OCI-M2 (cell line): Measurements from ENCODE around the gene PITPNB.

Experiments
- DNase-seq: peaks from one replicate; lab custom pipeline; 2025; ENCODE audit not compliant: unreplicated experiment; lab: John Stamatoyannopoulos, UW

Gene PITPNB

DNA sequence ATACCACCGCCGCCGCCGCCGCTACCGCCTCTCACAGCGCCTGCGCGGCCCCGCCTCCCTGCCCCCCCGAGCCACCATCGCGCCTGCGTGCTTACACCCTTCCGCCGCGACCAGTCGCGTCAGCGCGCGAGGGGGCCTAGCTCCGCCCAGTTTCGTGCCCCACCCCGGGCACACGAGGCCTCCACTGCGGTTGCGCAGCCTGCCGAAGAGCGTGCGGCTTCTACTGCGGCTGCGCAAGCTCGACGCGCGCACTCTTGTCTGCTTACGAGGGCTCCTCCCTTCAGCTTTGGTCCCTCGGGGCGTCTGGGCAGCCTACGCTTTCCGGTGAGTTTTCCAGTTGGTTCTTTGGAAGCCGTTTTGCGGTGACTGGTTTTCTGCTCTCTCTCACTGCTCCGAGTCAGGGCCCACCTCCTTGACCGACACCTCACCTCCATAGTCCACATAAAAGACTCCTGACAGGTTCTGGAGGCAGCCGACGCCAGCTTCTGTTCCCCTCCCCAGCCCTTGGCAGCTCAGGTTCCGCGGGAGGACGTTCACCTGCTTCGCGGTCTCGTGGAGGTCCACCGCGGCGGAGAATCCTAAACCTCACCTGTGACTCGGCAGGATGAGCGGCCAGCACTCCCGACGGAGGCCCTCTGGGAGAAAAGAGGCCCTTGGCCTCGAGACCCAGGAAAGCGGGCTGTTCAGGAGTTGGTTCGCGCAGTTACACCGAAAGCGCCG, at the start of gene PITPNB:
TSS of gene PITPNB (minus strand) at position 35 of the 720 bp plus-strand sequence. CDS start 65 bp downstream, outside the sequence.
- DNase-seq: peak; percentile 29

DNA sequence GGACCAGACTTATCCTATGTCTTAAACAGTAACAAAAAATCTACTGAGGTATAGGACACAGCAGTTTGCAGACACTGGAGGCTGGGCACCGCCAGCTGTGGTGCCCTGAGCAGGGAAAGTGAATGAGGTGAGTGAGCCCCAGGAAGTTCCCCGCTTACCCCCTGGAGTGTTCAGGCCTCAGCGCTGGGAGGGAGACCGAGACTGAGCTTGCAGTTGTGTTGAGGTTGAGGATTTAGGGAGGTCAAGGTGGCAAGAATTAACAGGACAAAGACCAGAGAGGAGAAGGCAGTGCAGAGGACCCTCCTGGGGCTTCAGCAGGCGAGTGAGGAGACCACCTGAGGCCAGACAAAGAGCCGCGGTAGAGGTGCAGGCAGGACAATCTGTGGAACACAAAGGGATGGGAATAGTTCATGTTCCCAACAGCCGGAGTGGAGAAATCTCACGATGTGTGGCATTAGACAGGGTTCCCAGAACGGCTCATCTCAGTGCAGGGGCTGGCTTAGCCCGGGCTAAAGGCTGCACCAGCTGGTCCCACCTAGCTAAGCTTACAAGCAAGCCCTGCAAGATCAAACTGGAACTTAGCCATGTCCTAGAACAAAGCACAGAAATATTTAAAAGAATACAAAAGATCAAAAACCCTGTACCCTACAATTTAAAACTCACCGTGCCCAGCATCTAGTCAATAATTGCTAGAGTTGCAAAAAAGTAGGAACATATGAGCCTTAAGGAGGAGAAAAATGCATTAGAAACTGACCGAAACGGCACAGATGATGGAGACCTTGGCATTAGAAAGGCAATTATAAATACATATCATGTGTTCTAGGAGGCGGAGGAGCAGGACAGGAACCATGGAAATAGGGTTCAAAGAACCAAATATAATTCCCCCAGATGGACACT, 47.4 kb upstream of the PITPNB start:
- DNase-seq: no peak

DNA sequence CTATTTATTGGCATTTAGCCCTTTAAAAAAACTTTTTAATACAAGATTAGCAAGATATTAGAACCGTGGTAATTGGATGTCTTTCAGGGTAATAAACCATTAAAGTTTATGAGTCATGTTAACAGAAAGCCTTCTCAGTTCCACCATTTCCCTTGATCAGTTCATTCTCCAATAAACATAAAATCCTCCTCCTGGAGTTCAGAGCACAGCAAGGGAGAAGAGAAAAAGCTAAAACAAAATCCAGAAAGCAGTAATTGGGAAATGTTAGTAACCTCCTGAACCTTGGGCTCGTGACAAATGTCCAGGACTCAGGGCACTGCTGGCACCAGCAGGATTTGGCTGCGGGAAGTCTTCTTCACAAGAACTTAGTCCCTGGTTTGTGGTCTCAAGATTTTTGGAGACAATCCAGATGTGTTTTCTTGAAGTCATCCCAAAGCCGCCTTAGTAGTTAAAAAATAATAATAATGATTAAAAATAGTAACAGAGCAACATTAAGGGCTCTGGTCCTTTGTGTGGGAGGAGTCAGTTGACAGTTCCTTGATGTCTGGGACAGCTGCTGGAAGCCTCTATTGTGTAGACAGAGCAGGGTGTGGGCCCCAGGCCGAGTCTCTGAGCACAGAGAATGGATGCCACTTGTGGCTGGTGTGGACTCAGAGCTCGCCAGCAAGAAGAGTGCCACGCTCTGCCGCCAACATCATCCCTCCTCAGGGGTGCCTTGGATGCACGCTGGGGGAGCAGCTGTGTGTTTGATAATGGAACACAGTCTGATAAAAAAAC, 43.4 kb upstream of the PITPNB start:
- DNase-seq: no peak

DNA sequence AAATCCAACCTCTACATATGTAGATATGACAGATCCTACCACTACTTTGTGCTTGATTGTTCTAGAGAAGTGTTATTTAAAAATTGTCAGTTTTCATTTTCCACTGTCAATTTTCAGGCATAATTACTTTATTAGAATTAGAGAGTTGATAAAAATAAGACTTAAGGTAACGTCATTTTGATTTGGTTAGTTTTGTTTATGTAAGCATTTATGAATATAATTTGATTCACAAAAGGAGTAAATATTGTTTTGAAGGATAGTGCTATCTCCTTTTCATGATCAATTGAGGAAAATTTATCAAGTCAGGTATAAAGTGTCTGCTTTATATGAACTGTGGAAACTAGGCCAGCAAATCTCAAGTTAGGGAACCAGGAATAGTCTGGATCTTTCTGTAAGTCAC, 42.6 kb upstream of the PITPNB start:
- no peak for DNase-seq

DNA sequence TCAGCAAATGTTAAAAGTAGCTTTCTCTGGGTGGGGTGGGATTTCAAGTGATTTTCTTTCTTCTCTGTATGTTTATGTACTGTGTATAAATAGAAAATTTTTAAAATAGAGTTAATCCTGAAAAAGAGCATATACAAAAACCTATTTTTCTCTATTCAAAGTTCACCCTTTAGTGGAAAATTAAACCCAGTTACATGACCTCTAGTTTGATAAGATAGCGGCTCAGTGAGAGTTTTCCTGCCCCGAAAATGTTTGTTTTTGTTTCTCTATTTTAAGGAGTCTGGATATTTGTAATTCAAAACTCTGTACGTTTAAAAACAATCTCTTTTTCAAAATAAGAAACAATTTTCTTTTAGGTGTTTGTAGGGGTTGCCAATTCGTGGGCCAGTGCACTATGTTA, 42.1 kb upstream of the PITPNB start:
- DNase-seq: no peak

DNA sequence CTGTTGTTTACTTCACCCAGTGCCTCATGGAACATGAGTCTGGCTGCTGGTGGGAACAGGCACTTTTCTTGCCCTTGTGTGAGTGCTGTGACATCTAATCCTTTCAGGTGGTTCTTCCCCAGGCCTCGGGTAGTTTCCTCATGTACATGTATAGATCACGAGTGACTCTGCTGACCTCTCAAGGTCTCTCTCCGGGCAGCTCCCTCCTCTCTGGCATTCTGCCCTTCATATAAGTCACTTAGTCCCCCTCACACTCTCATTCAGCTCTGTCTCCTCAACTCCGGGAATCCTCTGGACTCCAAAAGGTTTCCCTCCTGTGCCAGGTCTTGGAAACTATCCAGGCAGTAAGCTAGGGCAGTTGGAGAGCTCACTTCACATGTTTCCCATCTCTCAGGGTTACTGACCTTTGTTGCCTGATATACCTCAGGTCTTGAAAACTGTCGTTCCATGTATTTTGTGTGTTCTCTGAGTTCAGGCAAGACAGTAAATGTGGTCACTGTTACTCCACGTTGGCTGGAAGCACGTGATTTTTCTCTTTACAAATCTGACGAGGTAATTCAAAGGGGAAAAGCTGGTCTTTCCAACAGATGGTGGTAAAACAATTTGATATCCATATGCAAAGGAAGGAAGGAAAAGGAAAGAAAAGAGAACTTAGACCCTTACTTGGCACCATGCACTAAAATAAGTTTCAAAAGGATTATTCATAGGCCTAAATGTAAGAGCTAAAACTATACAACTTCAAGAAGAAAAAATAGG, 40.5 kb upstream of the PITPNB start:
- DNase-seq: no peak

DNA sequence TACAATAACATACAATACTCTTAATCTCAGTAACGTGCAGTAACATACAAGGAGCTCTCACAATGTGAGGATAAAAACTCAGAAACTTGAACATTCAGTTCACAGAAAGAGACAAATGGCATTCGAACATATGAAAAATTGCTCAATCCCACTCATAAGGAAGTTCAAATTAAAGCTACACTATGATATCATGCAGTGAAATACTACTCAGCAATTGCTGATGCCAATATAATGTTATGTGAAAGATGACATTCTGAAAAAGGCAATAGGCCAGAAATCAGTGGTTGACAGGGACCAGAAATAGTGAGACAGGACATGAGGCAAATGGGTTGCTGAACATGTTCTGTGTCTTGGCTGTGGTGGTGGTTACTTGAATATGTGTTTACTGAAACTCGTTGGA, 33.7 kb upstream of the PITPNB start:
- DNase-seq: no peak

DNA sequence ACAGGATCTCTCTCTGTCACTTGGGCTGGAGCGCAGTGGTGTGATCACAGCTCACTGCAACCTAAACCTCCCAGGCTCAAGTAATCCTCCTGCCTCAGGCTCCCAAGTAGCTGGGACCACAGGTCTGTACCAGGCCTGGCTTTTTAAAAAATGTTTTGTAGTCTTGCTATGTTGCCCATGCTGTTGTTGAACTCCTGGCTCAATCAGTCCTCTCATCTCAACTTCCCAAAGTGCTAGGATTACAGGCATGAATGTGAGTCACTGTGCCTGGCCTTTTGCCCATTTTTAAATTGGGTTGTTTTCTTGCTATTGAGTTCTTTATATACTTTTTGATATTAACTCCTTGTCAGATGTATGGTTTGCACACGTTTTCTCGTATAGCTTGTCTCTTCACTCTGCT, 33.0 kb upstream of the PITPNB start:
- DNase-seq: no peak

DNA sequence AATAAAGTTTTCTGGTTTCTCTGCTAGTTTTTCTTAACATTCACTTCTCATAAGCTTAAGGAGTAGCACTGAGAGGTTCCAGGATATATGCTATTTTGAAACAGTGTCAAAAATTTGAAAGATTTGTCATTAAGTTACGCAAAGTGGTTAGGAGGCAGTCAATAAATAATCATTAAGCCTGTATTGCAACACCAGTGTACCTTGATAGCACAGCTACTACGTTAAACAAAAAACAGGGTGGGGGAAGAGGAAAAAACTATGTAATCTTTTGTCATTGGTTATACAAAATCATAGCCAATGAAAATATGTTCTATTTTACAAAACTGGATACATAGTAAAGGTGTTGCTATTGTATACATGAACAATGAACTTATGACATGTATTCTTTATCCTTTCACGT, 30.4 kb upstream of the PITPNB start:
- DNase-seq: no peak

DNA sequence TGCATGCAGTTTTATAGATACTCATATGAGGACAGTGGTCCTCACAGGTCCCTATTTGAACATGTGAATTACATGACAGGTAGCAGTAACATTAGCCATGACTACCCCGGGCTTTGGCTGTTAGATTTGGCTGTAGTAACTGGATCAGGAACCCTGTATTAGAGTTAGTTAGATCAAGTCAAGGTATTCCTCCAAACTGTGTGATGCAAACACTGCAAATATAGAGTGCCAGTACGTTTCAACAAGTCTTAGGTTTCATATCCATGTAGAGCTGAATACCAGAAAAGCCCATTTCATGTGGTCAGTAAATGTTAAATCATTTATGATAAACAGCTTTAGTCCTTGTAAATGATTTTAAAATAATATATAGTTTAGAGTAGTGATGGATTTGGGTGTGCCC, 29.5 kb upstream of the PITPNB start:
- no peak for DNase-seq

DNA sequence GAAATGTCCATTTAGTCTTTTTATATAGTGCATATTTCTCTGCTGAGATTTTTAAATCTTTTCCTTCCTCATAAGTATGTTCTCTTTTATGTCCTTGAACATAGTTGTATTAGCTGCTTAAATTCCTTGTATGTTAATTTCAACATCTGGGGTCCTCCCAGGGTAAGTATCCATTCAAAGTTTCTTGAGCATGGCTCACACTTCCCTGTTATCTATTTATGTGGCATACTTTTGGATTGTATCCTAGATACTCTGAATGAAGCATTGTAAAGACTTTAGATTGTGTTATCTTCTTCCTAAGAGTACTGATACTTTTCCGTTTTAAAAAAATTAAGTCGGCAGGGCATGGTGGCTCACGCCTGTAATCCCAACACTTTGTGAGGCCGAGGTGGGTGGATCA, 28.4 kb upstream of the PITPNB start:
- DNase-seq: no peak

DNA sequence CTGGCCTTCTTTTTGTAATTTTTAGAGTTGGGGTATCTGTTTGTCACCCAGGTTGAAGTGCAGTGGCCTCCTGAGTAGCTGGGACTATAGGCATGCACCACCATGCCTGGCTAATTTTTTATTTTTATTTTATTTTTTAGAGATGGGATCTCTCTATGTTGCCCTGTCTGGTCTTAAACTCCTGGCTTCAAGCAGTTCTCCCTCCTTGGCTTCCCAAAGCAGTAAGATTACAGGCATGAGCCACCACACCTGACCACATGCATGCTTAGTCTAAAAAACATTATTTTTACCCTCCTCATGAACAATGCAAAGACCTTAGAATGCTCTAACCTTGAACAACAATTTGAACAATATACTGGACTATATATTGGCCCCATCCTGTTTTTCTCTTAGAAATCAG, 22.1 kb upstream of the PITPNB start:
- DNase-seq: no peak

DNA sequence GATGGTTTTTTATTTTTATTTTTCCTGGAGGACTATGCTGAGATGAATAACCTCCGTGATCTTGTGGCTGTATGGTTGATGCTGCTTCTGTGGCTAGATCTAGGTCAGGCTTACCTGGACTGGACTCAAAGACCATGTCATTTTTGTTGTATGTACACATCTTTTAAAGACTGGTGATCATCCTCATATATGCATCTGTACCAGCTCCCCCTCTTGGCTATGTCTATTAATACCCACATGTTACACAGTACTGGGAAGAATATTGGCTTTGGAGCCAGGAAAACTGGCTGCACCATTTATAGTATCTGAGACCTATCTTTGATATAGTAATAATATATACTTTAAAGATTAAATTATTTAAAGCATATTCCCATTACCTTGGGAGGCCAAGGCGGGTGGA, 18.4 kb upstream of the PITPNB start:
- no peak for DNase-seq

DNA sequence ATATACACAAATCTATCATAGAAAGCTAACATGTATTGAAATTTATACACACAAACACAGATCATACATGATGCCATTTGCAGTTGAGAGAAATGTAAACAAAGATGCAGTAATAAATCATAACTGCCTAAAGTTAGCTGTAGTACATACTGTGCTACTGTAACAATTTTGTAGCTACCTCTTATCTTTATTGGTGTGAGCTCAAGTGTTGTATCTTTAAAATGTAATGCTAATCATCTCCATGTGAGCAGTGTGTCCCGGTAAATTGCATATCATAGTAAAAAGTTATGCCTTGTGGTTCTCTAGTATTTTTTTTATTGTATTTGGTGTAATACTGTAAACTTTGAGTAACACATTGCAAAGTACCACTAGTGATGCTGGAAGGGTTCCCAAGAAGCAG, 16.8 kb upstream of the PITPNB start:
- DNase-seq: no peak

DNA sequence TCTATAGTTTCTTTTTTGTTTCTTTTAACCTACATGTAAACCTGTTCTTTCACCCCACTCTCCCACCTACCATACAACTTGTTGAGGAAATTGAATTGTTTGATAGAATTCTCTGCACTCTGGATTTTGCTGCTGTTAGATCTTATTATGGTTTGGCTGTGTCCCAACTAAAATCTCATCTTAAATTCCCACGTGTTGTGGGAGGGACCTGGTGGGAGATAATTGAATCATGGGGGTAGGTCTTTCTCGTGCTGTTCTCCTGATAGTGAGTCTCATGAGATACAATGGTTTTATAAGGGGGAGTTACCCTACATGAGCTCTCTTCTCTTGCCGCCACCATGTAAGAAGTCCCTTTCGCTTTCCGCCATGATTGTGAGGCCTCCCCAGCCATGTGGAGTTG, 15.0 kb upstream of the PITPNB start:
- DNase-seq: no peak

DNA sequence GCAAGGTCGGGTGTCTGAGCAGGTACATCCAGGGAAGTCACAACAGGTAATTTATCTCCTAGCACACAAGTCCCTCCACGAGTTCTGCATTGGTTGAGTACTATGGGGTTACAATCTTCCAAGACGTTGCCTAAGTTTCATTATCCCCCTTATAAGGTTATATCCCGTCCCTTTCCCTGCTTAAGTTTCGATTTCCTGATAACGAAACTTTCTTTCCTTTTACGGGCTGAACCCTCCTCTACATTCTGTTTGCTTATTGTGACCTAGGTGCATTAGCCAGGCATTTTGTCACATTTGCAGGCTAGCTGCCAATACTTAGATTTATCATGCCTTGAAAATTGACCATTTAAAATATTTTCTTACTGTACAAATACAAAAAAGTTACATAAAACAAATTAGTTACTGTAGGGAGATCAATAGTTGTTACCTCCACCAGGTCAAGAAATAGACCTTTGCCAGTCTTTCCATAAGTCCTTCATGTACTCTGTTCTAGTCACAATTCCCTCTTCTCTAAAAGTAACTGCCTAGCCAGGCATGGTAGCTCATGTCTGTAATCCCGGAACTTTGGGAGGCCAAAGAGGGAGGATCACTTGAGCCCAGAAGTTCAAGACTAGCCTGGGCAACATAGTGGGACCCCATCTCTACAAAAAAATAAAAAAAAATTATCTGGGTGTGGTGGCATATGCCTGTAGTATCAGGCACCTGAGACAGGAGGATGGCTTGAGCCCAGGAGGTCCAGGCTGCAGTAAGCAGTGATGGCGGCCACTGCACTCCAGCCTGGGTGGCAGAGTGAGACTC, 14.3 kb upstream of the PITPNB start:
- DNase-seq: no peak

DNA sequence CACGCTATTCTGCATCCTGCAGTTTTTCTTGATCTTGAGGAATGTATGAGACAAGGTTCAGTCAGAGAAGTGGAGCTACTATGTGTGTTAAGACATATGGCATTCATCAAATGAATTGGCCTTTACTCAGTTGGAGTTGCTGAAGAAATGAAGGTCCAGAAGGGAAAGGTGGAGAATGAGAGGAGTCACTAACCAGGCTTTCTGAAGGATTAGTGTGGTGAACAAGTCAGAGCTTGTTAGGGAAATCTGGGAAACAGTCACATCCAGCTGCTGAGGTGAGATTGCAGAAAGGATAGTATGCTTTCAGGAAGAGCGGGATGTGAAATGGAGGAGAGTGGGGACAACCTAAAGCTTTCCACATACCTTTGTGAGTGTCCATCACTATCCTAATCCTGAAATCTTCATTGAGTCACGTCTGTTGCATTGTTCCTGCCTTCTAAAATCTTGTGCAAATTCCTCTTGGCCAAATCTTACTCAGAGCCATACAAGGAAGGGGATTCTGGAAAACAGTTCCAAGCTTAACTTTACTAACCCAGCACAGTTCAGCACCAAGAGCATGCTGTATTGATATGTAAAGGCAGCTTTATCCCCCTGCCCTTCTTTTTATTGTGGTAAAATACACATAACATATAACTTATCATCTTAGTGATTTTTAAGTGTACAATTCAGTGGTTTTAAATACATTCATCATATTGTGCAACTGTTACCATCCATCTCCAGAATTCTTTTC, 11.4 kb upstream of the PITPNB start:
- no peak for DNase-seq

DNA sequence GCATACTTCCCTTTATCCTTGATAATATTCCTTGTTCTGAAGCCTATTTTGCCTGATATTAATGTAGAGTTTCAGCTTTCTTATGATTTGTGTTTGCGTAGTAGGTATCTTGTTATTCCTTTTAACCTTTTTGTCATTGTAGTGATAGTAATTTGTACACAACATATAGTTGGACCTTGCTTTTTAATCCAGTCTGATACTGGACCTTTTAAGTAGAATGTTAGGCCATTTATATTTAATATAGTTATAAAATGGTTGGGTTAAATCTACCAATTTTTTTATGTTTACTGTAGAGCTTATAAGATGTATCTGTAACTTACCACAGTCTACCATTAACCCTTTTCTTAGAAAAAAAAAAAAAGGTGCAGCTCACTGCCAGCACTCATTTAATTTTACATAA, 8.6 kb upstream of the PITPNB start:
- no peak for DNase-seq

DNA sequence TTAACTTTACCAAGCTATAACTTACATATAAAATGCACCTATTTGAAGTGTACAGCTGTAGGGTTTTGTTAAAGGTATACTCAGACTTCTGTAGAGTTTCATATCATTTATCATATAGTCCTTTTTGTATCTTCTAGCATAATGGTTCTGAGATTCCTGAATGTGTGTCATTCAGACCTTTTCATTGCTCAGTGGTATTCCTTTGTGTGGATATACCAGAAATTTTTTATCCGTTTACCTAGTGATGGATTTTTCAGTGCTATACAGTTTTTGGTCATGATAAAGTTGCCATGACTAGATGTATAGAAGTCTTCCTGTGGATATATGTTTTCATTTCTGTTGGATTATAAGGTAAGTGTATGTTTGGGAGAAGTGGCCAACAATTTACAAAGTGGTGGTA, 6.3 kb upstream of the PITPNB start:
- DNase-seq: no peak
